HCT116 (cell line): Measurements from ENCODE around the gene AAMP. TPM values are rescaled to one million over a fixed set of nuclear protein-coding genes. Genes with fewer than 3 reads are reported as not detected.
A peak's percentile ranks its signal among the peaks of the same experiment; 100 is the strongest.

Experiments used
- ATAC-seq: fragments of 200-7000 bp; cut with Tn5 transposase; 2 replicates; pipeline ENCODE4 v1.9.1; 2020; ENCODE audit warnings: mild to moderate bottlenecking, moderate library complexity
- BruUV-seq: library from RNA; stranded (reverse); fragments of 400-500 nt; replicated peaks from 2 replicates; lab custom pipeline; 2021; lab: Mats Ljungman, UMichigan
- CTCF ChIA-PET: fragments of 300-600 bp; sonication (Branson Sonifier 250); formaldehyde crosslinking; loops from one replicate; lab custom pipeline; 2021; ENCODE audit warnings: antibody characterized with exemption; lab: Charles Lee
- POLR2A ChIA-PET: fragments of 300-600, 350-600 bp; sonication (Branson Sonifier 250); formaldehyde crosslinking; loops from one replicate; lab custom pipeline; 2021; ENCODE audit warnings: antibody characterized with exemption; lab: Charles Lee
- RAD21 ChIA-PET, 2 experiments: fragments of 300-600 bp; sonication (Branson Sonifier 250); formaldehyde crosslinking; loops; one replicate each; lab custom pipeline; 2023; ENCODE audit warnings: low total read pairs in 2 of 2; ENCODE audit not compliant: uncharacterized antibody in 2 of 2, unreplicated experiment in 2 of 2, low non-redundant PET in 1 of 2; lab: Charles Lee
- DNase-seq: peaks from one replicate; pipeline ENCODE4 v3.0.0-alpha.2; 2010; ENCODE audit warnings: low read depth, low spot score
- H2AFZ ChIP-seq: fragments of 200-600 bp; shearing (Covaris generic), sonication (generic); 2 replicates; pipeline ENCODE4 v1.6.1; 2017; ENCODE audit warnings: low read depth, mixed run types, mixed read lengths, antibody characterized with exemption, low read length; ENCODE audit not compliant: poor library complexity, severe bottlenecking
- H3K27ac ChIP-seq: 2 replicates; pipeline ENCODE4 v1.5.1; 2012; ENCODE audit warnings: low read depth, low read length
- H3K27me3 ChIP-seq: fragments of 200-600 bp; sonication (generic); 2 replicates; pipeline ENCODE4 v1.6.1; 2016; ENCODE audit warnings: mixed run types, low read length, mixed read lengths; ENCODE audit not compliant: insufficient read depth
- H3K36me3 ChIP-seq, 2 experiments: fragments of 200-500 bp in 1 of 2; fragments of 200-600 bp in 1 of 2; sonication (Bioruptor generic) in 1 of 2; sonication (generic) in 1 of 2; 2 replicates each; pipeline versions ENCODE4 v1.5.1 to v1.6.1; 2014 to 2016; ENCODE audit warnings: low read length in 2 of 2, inconsistent platforms in 1 of 2, mixed read lengths in 1 of 2, mixed run types in 1 of 2; ENCODE audit not compliant: insufficient read depth in 2 of 2, control insufficient read depth in 1 of 2
- H3K4me1 ChIP-seq, 2 experiments: fragments of 200-600 bp in 1 of 2; sonication (generic) in 1 of 2; 2 replicates each; pipeline versions ENCODE4 v1.5.1 to v1.6.1; 2012 to 2017; ENCODE audit warnings: low read length in 2 of 2, inconsistent platforms in 1 of 2, mild to moderate bottlenecking in 1 of 2, mixed read lengths in 1 of 2, mixed run types in 1 of 2, moderate library complexity in 1 of 2; ENCODE audit not compliant: insufficient read depth in 2 of 2, control insufficient read depth in 1 of 2
- H3K4me2 ChIP-seq: fragments of 200-600 bp; sonication (generic); 2 replicates; pipeline ENCODE4 v1.6.1; 2017; ENCODE audit warnings: mixed run types, low read length, mixed read lengths
- H3K4me3 ChIP-seq, 2 experiments: fragments of 200-600 bp in 1 of 2; sonication (generic) in 1 of 2; replicated peaks in 1 of 2; 2 replicates each; pipeline ENCODE4 v1.5.1; 2011 to 2016; ENCODE audit warnings: low read length in 2 of 2, control low read depth in 1 of 2, low read depth in 1 of 2, mild to moderate bottlenecking in 1 of 2, mixed read lengths in 1 of 2, mixed run types in 1 of 2
- H3K79me2 ChIP-seq: fragments of 200-600 bp; sonication (generic); 2 replicates; pipeline ENCODE4 v1.6.1; 2017; ENCODE audit warnings: mild to moderate bottlenecking, mixed run types, low read length, moderate library complexity, mixed read lengths; ENCODE audit not compliant: insufficient read depth
- H3K9ac ChIP-seq: fragments of 200-600 bp; sonication (generic); 2 replicates; pipeline ENCODE4 v1.6.1; 2016; ENCODE audit warnings: low read length, mixed read lengths
- H3K9me2 ChIP-seq: fragments of 200-600 bp; sonication (generic), shearing (Covaris generic); 2 replicates; pipeline ENCODE4 v1.6.1; 2017; ENCODE audit warnings: mixed run types, mild to moderate bottlenecking, moderate library complexity; ENCODE audit not compliant: insufficient read depth
- H3K9me3 ChIP-seq, 2 experiments: fragments of 200-500 bp in 1 of 2; fragments of 200-600 bp in 1 of 2; sonication (Bioruptor generic) in 1 of 2; sonication (generic) in 1 of 2; 2 replicates each; pipeline ENCODE4 v1.6.1; 2014 to 2017; ENCODE audit warnings: low read length in 2 of 2, mixed read lengths in 2 of 2, inconsistent platforms in 1 of 2, low read depth in 1 of 2, mild to moderate bottlenecking in 1 of 2, mixed run types in 1 of 2, moderate library complexity in 1 of 2; ENCODE audit not compliant: control insufficient read depth in 1 of 2, insufficient read depth in 1 of 2
- H4K20me1 ChIP-seq: fragments of 200-600 bp; sonication (generic), shearing (Covaris generic); 2 replicates; pipeline ENCODE4 v1.6.1; 2017; ENCODE audit warnings: mixed run types, mild to moderate bottlenecking, moderate library complexity; ENCODE audit not compliant: insufficient read depth
- CBX3 ChIP-seq: IDR thresholded peaks from 2 replicates; pipeline ENCODE4 v1.6.1; 2012; ENCODE audit warnings: low read depth
- CEBPB ChIP-seq: IDR thresholded peaks from 2 replicates; pipeline ENCODE4 v1.6.1; 2012; ENCODE audit warnings: low read depth
- FOSL1 ChIP-seq: IDR thresholded peaks from 2 replicates; pipeline ENCODE4 v1.6.1; 2012; ENCODE audit warnings: low read depth
- JUND ChIP-seq: IDR thresholded peaks from 2 replicates; pipeline ENCODE4 v1.6.1; 2012
- SP1 ChIP-seq: IDR thresholded peaks from 2 replicates; pipeline ENCODE4 v1.6.1; 2012; ENCODE audit warnings: low read depth
- SRF ChIP-seq: IDR thresholded peaks from 2 replicates; pipeline ENCODE4 v1.6.1; 2012; ENCODE audit warnings: low read depth
- YY1 ChIP-seq: IDR thresholded peaks from 2 replicates; pipeline ENCODE4 v1.6.1; 2011; ENCODE audit warnings: low read length, low read depth, moderate library complexity, mild to moderate bottlenecking; ENCODE audit not compliant: insufficient replicate concordance; ENCODE audit errors: extremely low read depth
- ZFX ChIP-seq: fragments of 450-650 bp; IDR thresholded peaks from 2 replicates; pipeline ENCODE4 v1.6.1; 2017
- intact Hi-C: fragments of 100-400 bp; cut with micrococcal nuclease; formaldehyde crosslinking; loops from 2 replicates; pipeline ENCODE4 v1.10.0; 2022
- total RNA-seq: library from RNA; stranded (reverse); gene quantifications from one replicate; pipeline ENCODE4 v1.2.1, GENCODE V29; 2021; ENCODE audit not compliant: unreplicated experiment

The AAMP gene
- total RNA-seq, 1 experiment from 2014 or later = 111 TPM

- Histone ChIP-seq H3K27me3 (no peaks in the 10 kb centered on the region), H3K4me1 (peaks cover 12 to 26% of the 10 kb centered on the region in 2 experiments), H3K4me2 (no peak overlapping the region), H3K27ac (no peak overlapping the region), H2AFZ (no peak overlapping the region), H3K9me3 (no peaks in the 10 kb centered on the region), H3K9ac (no peak overlapping the region), H3K9me2 (no peaks in the 10 kb centered on the region), H3K4me3 (no peak overlapping the region), H3K36me3 (peaks cover 5 to 17% of the 10 kb centered on the region in 2 experiments; a peak in 3 of 4 replicates), H4K20me1 (peaks cover 13% of the 10 kb centered on the region; the same call in 1 of the 2 replicates), H3K79me2 (peaks cover 79% of the 10 kb centered on the region)
- TF ChIP-seq YY1 = no peak
- TF ChIP-seq FOSL1 = no peak
- POLR2A ChIA-PET = no interaction called here
- ATAC-seq (no peak), DNase-seq (no peak)
- RAD21 ChIA-PET = no interaction called here
- BruUV-seq = no TSS peak
- CTCF ChIA-PET = no interaction called here
- intact Hi-C loops = no loop called here
Measured at GRCh38 chr2:218219934-218220333, 50.0 kb downstream of the AAMP start.

- Histone ChIP-seq H3K36me3 (peaks cover 0 to 11% of the 10 kb centered on the region in 2 experiments; a peak in 2 of 4 replicates), H3K4me1 (peaks cover 12 to 26% of the 10 kb centered on the region in 2 experiments), H3K9ac (peak overlapping the region; percentile 92), H3K79me2 (peaks cover 64% of the 10 kb centered on the region), H3K9me2 (no peaks in the 10 kb centered on the region), H3K4me3 (peak overlapping the region; percentile 83 to 89), H3K9me3 (no peaks in the 10 kb centered on the region), H3K27me3 (no peaks in the 10 kb centered on the region), H3K27ac (peak overlapping the region; percentile 71; the same call in 1 of the 2 replicates), H4K20me1 (peaks cover 13% of the 10 kb centered on the region; the same call in 1 of the 2 replicates), H2AFZ (no peak overlapping the region), H3K4me2 (peak overlapping the region; percentile 87)
- ATAC-seq = no peak
- intact Hi-C loops = no loop called here
- BruUV-seq = no TSS peak
- DNase-seq = no peak
- RAD21 ChIA-PET = no interaction called here
- CTCF ChIA-PET = interaction anchor here (0.6 kb wide), 1 partner anchor 11 kb away, joined by 3 read pairs; no protein-coding TSS in a partner anchor
- POLR2A ChIA-PET = no interaction called here
- TF ChIP-seq CEBPB (no peak), CBX3 (no peak), JUND (no peak), SP1 (no peak), ZFX (no peak), SRF (no peak)
- TF ChIP-seq, all 23 proteins: peak for 0
Measured at GRCh38 chr2:218218268-218219185, 51.4 kb downstream of the AAMP start.
